HCT116 (cell line): Measurements from ENCODE around the gene ASIC3. TPM values are rescaled to one million over a fixed set of nuclear protein-coding genes. Genes with fewer than 3 reads are reported as not detected.
"Not testable (repeated sequence)": the region's sequence is repeated elsewhere in the genome, so short reads cannot be mapped to it uniquely, and the experiment has no call there.

Source experiments
- ATAC-seq: fragments of 200-7000 bp; cut with Tn5 transposase; 2 replicates; pipeline ENCODE4 v1.9.1; 2020; ENCODE audit warnings: mild to moderate bottlenecking, moderate library complexity
- BruUV-seq: library from RNA; stranded (reverse); fragments of 400-500 nt; replicated peaks from 2 replicates; lab custom pipeline; 2021; lab: Mats Ljungman, UMichigan
- CTCF ChIA-PET: fragments of 300-600 bp; sonication (Branson Sonifier 250); formaldehyde crosslinking; loops from one replicate; lab custom pipeline; 2021; ENCODE audit warnings: antibody characterized with exemption; lab: Charles Lee
- POLR2A ChIA-PET: fragments of 300-600, 350-600 bp; sonication (Branson Sonifier 250); formaldehyde crosslinking; loops from one replicate; lab custom pipeline; 2021; ENCODE audit warnings: antibody characterized with exemption; lab: Charles Lee
- RAD21 ChIA-PET, 2 experiments: fragments of 300-600 bp; sonication (Branson Sonifier 250); formaldehyde crosslinking; loops; one replicate each; lab custom pipeline; 2023; ENCODE audit warnings: low total read pairs in 2 of 2; ENCODE audit not compliant: uncharacterized antibody in 2 of 2, unreplicated experiment in 2 of 2, low non-redundant PET in 1 of 2; lab: Charles Lee
- DNase-seq: peaks from one replicate; pipeline ENCODE4 v3.0.0-alpha.2; 2010; ENCODE audit warnings: low read depth, low spot score
- H2AFZ ChIP-seq: fragments of 200-600 bp; shearing (Covaris generic), sonication (generic); 2 replicates; pipeline ENCODE4 v1.6.1; 2017; ENCODE audit warnings: low read depth, mixed run types, mixed read lengths, antibody characterized with exemption, low read length; ENCODE audit not compliant: poor library complexity, severe bottlenecking
- H3K27ac ChIP-seq: 2 replicates; pipeline ENCODE4 v1.5.1; 2012; ENCODE audit warnings: low read depth, low read length
- H3K27me3 ChIP-seq: fragments of 200-600 bp; sonication (generic); 2 replicates; pipeline ENCODE4 v1.6.1; 2016; ENCODE audit warnings: mixed run types, low read length, mixed read lengths; ENCODE audit not compliant: insufficient read depth
- H3K36me3 ChIP-seq, 2 experiments: fragments of 200-500 bp in 1 of 2; fragments of 200-600 bp in 1 of 2; sonication (Bioruptor generic) in 1 of 2; sonication (generic) in 1 of 2; 2 replicates each; pipeline versions ENCODE4 v1.5.1 to v1.6.1; 2014 to 2016; ENCODE audit warnings: low read length in 2 of 2, inconsistent platforms in 1 of 2, mixed read lengths in 1 of 2, mixed run types in 1 of 2; ENCODE audit not compliant: insufficient read depth in 2 of 2, control insufficient read depth in 1 of 2
- H3K4me1 ChIP-seq, 2 experiments: fragments of 200-600 bp in 1 of 2; sonication (generic) in 1 of 2; 2 replicates each; pipeline versions ENCODE4 v1.5.1 to v1.6.1; 2012 to 2017; ENCODE audit warnings: low read length in 2 of 2, inconsistent platforms in 1 of 2, mild to moderate bottlenecking in 1 of 2, mixed read lengths in 1 of 2, mixed run types in 1 of 2, moderate library complexity in 1 of 2; ENCODE audit not compliant: insufficient read depth in 2 of 2, control insufficient read depth in 1 of 2
- H3K4me2 ChIP-seq: fragments of 200-600 bp; sonication (generic); 2 replicates; pipeline ENCODE4 v1.6.1; 2017; ENCODE audit warnings: mixed run types, low read length, mixed read lengths
- H3K4me3 ChIP-seq, 2 experiments: fragments of 200-600 bp in 1 of 2; sonication (generic) in 1 of 2; replicated peaks in 1 of 2; 2 replicates each; pipeline ENCODE4 v1.5.1; 2011 to 2016; ENCODE audit warnings: low read length in 2 of 2, control low read depth in 1 of 2, low read depth in 1 of 2, mild to moderate bottlenecking in 1 of 2, mixed read lengths in 1 of 2, mixed run types in 1 of 2
- H3K79me2 ChIP-seq: fragments of 200-600 bp; sonication (generic); 2 replicates; pipeline ENCODE4 v1.6.1; 2017; ENCODE audit warnings: mild to moderate bottlenecking, mixed run types, low read length, moderate library complexity, mixed read lengths; ENCODE audit not compliant: insufficient read depth
- H3K9ac ChIP-seq: fragments of 200-600 bp; sonication (generic); 2 replicates; pipeline ENCODE4 v1.6.1; 2016; ENCODE audit warnings: low read length, mixed read lengths
- H3K9me2 ChIP-seq: fragments of 200-600 bp; sonication (generic), shearing (Covaris generic); 2 replicates; pipeline ENCODE4 v1.6.1; 2017; ENCODE audit warnings: mixed run types, mild to moderate bottlenecking, moderate library complexity; ENCODE audit not compliant: insufficient read depth
- H3K9me3 ChIP-seq, 2 experiments: fragments of 200-500 bp in 1 of 2; fragments of 200-600 bp in 1 of 2; sonication (Bioruptor generic) in 1 of 2; sonication (generic) in 1 of 2; 2 replicates each; pipeline ENCODE4 v1.6.1; 2014 to 2017; ENCODE audit warnings: low read length in 2 of 2, mixed read lengths in 2 of 2, inconsistent platforms in 1 of 2, low read depth in 1 of 2, mild to moderate bottlenecking in 1 of 2, mixed run types in 1 of 2, moderate library complexity in 1 of 2; ENCODE audit not compliant: control insufficient read depth in 1 of 2, insufficient read depth in 1 of 2
- H4K20me1 ChIP-seq: fragments of 200-600 bp; sonication (generic), shearing (Covaris generic); 2 replicates; pipeline ENCODE4 v1.6.1; 2017; ENCODE audit warnings: mixed run types, mild to moderate bottlenecking, moderate library complexity; ENCODE audit not compliant: insufficient read depth
- EZH2 ChIP-seq: fragments of 200-600 bp; sonication (generic); IDR thresholded peaks from 2 replicates; pipeline ENCODE4 v1.6.1; 2017; ENCODE audit warnings: antibody characterized with exemption, mixed run types
- POLR2AphosphoS5 ChIP-seq: IDR thresholded peaks from 2 replicates; pipeline ENCODE4 v1.6.1; 2011; ENCODE audit warnings: mild to moderate bottlenecking, low read depth, low read length, moderate library complexity
- SIN3A ChIP-seq: IDR thresholded peaks from 2 replicates; pipeline ENCODE4 v1.6.1; 2012; ENCODE audit warnings: low read depth
- intact Hi-C: fragments of 100-400 bp; cut with micrococcal nuclease; formaldehyde crosslinking; loops from 2 replicates; pipeline ENCODE4 v1.10.0; 2022
- total RNA-seq: library from RNA; stranded (reverse); gene quantifications from one replicate; pipeline ENCODE4 v1.2.1, GENCODE V29; 2021; ENCODE audit not compliant: unreplicated experiment

ASIC3 gene
- total RNA-seq, 1 experiment from 2014 or later, result 4.4 TPM

- Histone ChIP-seq H3K79me2 (peaks cover under 1% of the 10 kb centered on the region), H3K4me1 (peaks cover 6 to 52% of the 10 kb centered on the region in 2 experiments), H3K4me3 (peak within 1 kb of the TSS in 1 of 2 experiments; percentile 8; a peak in 1 of 4 replicates), H2AFZ (no peak within 1 kb of the TSS), H3K9me3 (no peaks in the 10 kb centered on the region), H3K4me2 (peak within 1 kb of the TSS; percentile 57), H3K36me3 (no peaks in the 10 kb centered on the region), H3K9me2 (no peaks in the 10 kb centered on the region), H3K9ac (peak within 1 kb of the TSS; percentile 42), H4K20me1 (no peaks in the 10 kb centered on the region), H3K27me3 (no peaks in the 10 kb centered on the region), H3K27ac (no peak within 1 kb of the TSS)
- ATAC-seq (no peak), DNase-seq (no peak)
- TF ChIP-seq SIN3A (no peak), POLR2AphosphoS5 (0 out of 2 replicates have a peak, but pooled peaks have one; percentile 15)
- intact Hi-C loops, result loop anchor here (5.0 kb wide), 1 partner anchor 88 kb away; no protein-coding TSS in a partner anchor
- POLR2A ChIA-PET, result interaction anchor here (0.9 kb wide), 1 partner anchor 16 kb away, joined by 3 read pairs; no protein-coding TSS in a partner anchor
- RAD21 ChIA-PET, result interaction anchor here (0.6 to 0.9 kb wide), 2 partner anchors 62 to 123 kb away, joined by 3 read pairs; no protein-coding TSS in a partner anchor
- BruUV-seq, result no TSS peak
- CTCF ChIA-PET, result interaction anchor here (1.0 to 2.5 kb wide), 4 partner anchors 12 to 87 kb away, joined by 3 to 7 read pairs (median 6); no protein-coding TSS in a partner anchor
These were observed 23.8 kb upstream of the ASIC3 start, which contains the start of gene ATG9B for GRCh38 chr7:151024435-151025056. Gene ATG9B (minus strand): TSS chr7:151024494. CDS start chr7:151024423, 71 bp downstream.

- Histone ChIP-seq H4K20me1 (no peaks in the 10 kb centered on the region), H3K9ac (0 out of 2 replicates have a peak overlapping the region, but pooled peaks have one; percentile 19), H3K4me1 (peaks cover 6 to 54% of the 10 kb centered on the region in 2 experiments), H3K4me3 (no peak overlapping the region), H3K79me2 (peaks cover 6% of the 10 kb centered on the region), H3K9me3 (no peaks in the 10 kb centered on the region), H3K36me3 (no peaks in the 10 kb centered on the region), H3K9me2 (no peaks in the 10 kb centered on the region), H3K27ac (no peak overlapping the region), H2AFZ (peak overlapping the region; percentile 2), H3K4me2 (peak overlapping the region; percentile 80), H3K27me3 (no peaks in the 10 kb centered on the region)
- ChIA-PET RAD21 (no interaction called here), CTCF (interaction anchor here (2.2 to 2.5 kb wide), 2 partner anchors 14 to 17 kb away, joined by 7 read pairs; no protein-coding TSS in a partner anchor), POLR2A (interaction anchor here (1.1 kb wide), 1 partner anchor 36 kb away, joined by 3 read pairs; no protein-coding TSS in a partner anchor)
- intact Hi-C loops, result loop anchor here (5.0 kb wide), 1 partner anchor 86 kb away; no protein-coding TSS in a partner anchor
- no peak for ATAC-seq
- TF ChIP-seq EZH2, result no peak
- no TSS peak for BruUV-seq
- DNase-seq, result no peak
These were observed 22.2 kb upstream of the ASIC3 start for GRCh38 chr7:151025924-151026671.

GRCh38 chr7:151026771-151027727 lies 21.3 kb upstream of the ASIC3 start:
- Histone ChIP-seq H2AFZ (peak overlapping the region; percentile 2), H3K9ac (peak overlapping the region; percentile 77; the same call in 1 of the 2 replicates), H3K4me3 (peak overlapping the region in 1 of 2 experiments; percentile 72; a peak in 1 of 4 replicates), H3K4me2 (peak overlapping the region; percentile 80), H3K4me1 (peaks cover 6 to 54% of the 10 kb centered on the region in 2 experiments)
- POLR2A ChIA-PET, result interaction anchor here (0.8 to 2.0 kb wide), 8 partner anchors 8 to 200 kb away, joined by 3 to 11 read pairs (median 4); partner anchors contain the start of gene ABCF2
- not testable (repeated sequence) for H3K27me3 ChIP-seq, H4K20me1 ChIP-seq, ATAC-seq, DNase-seq, BruUV-seq, H3K27ac ChIP-seq, H3K79me2 ChIP-seq, H3K9me2 ChIP-seq, H3K9me3 ChIP-seq, H3K36me3 ChIP-seq
- RAD21 ChIA-PET, result interaction anchor here in 1 of 2 experiments (1.2 kb wide), 1 partner anchor 62 kb away, joined by 4 read pairs; no protein-coding TSS in a partner anchor
- intact Hi-C loops, result loop anchor here (5.0 kb wide), 1 partner anchor 85 kb away; no protein-coding TSS in a partner anchor
- CTCF ChIA-PET, result interaction anchor here (1.5 kb wide), 2 partner anchors 8 to 36 kb away, joined by 6 to 33 read pairs; partner anchors contain the start of gene NOS3
